HCT116 (cell line): ENCODE measurements around the gene UNC5C. TPM values are rescaled to one million over a fixed set of nuclear protein-coding genes. Genes with fewer than 3 reads are reported as not detected.

ENCODE experiments used
- ATAC-seq: fragments of 200-7000 bp; cut with Tn5 transposase; 2 replicates; pipeline ENCODE4 v1.9.1; 2020; ENCODE audit warnings: mild to moderate bottlenecking, moderate library complexity
- BruUV-seq: library from RNA; stranded (reverse); fragments of 400-500 nt; replicated peaks from 2 replicates; lab custom pipeline; 2021; lab: Mats Ljungman, UMichigan
- CTCF ChIA-PET: fragments of 300-600 bp; sonication (Branson Sonifier 250); formaldehyde crosslinking; loops from one replicate; lab custom pipeline; 2021; ENCODE audit warnings: antibody characterized with exemption; lab: Charles Lee
- POLR2A ChIA-PET: fragments of 300-600, 350-600 bp; sonication (Branson Sonifier 250); formaldehyde crosslinking; loops from one replicate; lab custom pipeline; 2021; ENCODE audit warnings: antibody characterized with exemption; lab: Charles Lee
- RAD21 ChIA-PET, 2 experiments: fragments of 300-600 bp; sonication (Branson Sonifier 250); formaldehyde crosslinking; loops; one replicate each; lab custom pipeline; 2023; ENCODE audit warnings: low total read pairs in 2 of 2; ENCODE audit not compliant: uncharacterized antibody in 2 of 2, unreplicated experiment in 2 of 2, low non-redundant PET in 1 of 2; lab: Charles Lee
- DNase-seq: peaks from one replicate; pipeline ENCODE4 v3.0.0-alpha.2; 2010; ENCODE audit warnings: low read depth, low spot score
- H2AFZ ChIP-seq: fragments of 200-600 bp; shearing (Covaris generic), sonication (generic); 2 replicates; pipeline ENCODE4 v1.6.1; 2017; ENCODE audit warnings: low read depth, mixed run types, mixed read lengths, antibody characterized with exemption, low read length; ENCODE audit not compliant: poor library complexity, severe bottlenecking
- H3K27ac ChIP-seq: 2 replicates; pipeline ENCODE4 v1.5.1; 2012; ENCODE audit warnings: low read depth, low read length
- H3K27me3 ChIP-seq: fragments of 200-600 bp; sonication (generic); 2 replicates; pipeline ENCODE4 v1.6.1; 2016; ENCODE audit warnings: mixed run types, low read length, mixed read lengths; ENCODE audit not compliant: insufficient read depth
- H3K36me3 ChIP-seq, 2 experiments: fragments of 200-500 bp in 1 of 2; fragments of 200-600 bp in 1 of 2; sonication (Bioruptor generic) in 1 of 2; sonication (generic) in 1 of 2; 2 replicates each; pipeline versions ENCODE4 v1.5.1 to v1.6.1; 2014 to 2016; ENCODE audit warnings: low read length in 2 of 2, inconsistent platforms in 1 of 2, mixed read lengths in 1 of 2, mixed run types in 1 of 2; ENCODE audit not compliant: insufficient read depth in 2 of 2, control insufficient read depth in 1 of 2
- H3K4me1 ChIP-seq, 2 experiments: fragments of 200-600 bp in 1 of 2; sonication (generic) in 1 of 2; 2 replicates each; pipeline versions ENCODE4 v1.5.1 to v1.6.1; 2012 to 2017; ENCODE audit warnings: low read length in 2 of 2, inconsistent platforms in 1 of 2, mild to moderate bottlenecking in 1 of 2, mixed read lengths in 1 of 2, mixed run types in 1 of 2, moderate library complexity in 1 of 2; ENCODE audit not compliant: insufficient read depth in 2 of 2, control insufficient read depth in 1 of 2
- H3K4me2 ChIP-seq: fragments of 200-600 bp; sonication (generic); 2 replicates; pipeline ENCODE4 v1.6.1; 2017; ENCODE audit warnings: mixed run types, low read length, mixed read lengths
- H3K4me3 ChIP-seq, 2 experiments: fragments of 200-600 bp in 1 of 2; sonication (generic) in 1 of 2; replicated peaks in 1 of 2; 2 replicates each; pipeline ENCODE4 v1.5.1; 2011 to 2016; ENCODE audit warnings: low read length in 2 of 2, control low read depth in 1 of 2, low read depth in 1 of 2, mild to moderate bottlenecking in 1 of 2, mixed read lengths in 1 of 2, mixed run types in 1 of 2
- H3K79me2 ChIP-seq: fragments of 200-600 bp; sonication (generic); 2 replicates; pipeline ENCODE4 v1.6.1; 2017; ENCODE audit warnings: mild to moderate bottlenecking, mixed run types, low read length, moderate library complexity, mixed read lengths; ENCODE audit not compliant: insufficient read depth
- H3K9ac ChIP-seq: fragments of 200-600 bp; sonication (generic); 2 replicates; pipeline ENCODE4 v1.6.1; 2016; ENCODE audit warnings: low read length, mixed read lengths
- H3K9me2 ChIP-seq: fragments of 200-600 bp; sonication (generic), shearing (Covaris generic); 2 replicates; pipeline ENCODE4 v1.6.1; 2017; ENCODE audit warnings: mixed run types, mild to moderate bottlenecking, moderate library complexity; ENCODE audit not compliant: insufficient read depth
- H3K9me3 ChIP-seq, 2 experiments: fragments of 200-500 bp in 1 of 2; fragments of 200-600 bp in 1 of 2; sonication (Bioruptor generic) in 1 of 2; sonication (generic) in 1 of 2; 2 replicates each; pipeline ENCODE4 v1.6.1; 2014 to 2017; ENCODE audit warnings: low read length in 2 of 2, mixed read lengths in 2 of 2, inconsistent platforms in 1 of 2, low read depth in 1 of 2, mild to moderate bottlenecking in 1 of 2, mixed run types in 1 of 2, moderate library complexity in 1 of 2; ENCODE audit not compliant: control insufficient read depth in 1 of 2, insufficient read depth in 1 of 2
- H4K20me1 ChIP-seq: fragments of 200-600 bp; sonication (generic), shearing (Covaris generic); 2 replicates; pipeline ENCODE4 v1.6.1; 2017; ENCODE audit warnings: mixed run types, mild to moderate bottlenecking, moderate library complexity; ENCODE audit not compliant: insufficient read depth
- CBX3 ChIP-seq: IDR thresholded peaks from 2 replicates; pipeline ENCODE4 v1.6.1; 2012; ENCODE audit warnings: low read depth
- EGR1 ChIP-seq: IDR thresholded peaks from 2 replicates; pipeline ENCODE4 v1.6.1; 2012; ENCODE audit warnings: low read depth
- EZH2 ChIP-seq: fragments of 200-600 bp; sonication (generic); IDR thresholded peaks from 2 replicates; pipeline ENCODE4 v1.6.1; 2017; ENCODE audit warnings: antibody characterized with exemption, mixed run types
- FOSL1 ChIP-seq: IDR thresholded peaks from 2 replicates; pipeline ENCODE4 v1.6.1; 2012; ENCODE audit warnings: low read depth
- MAX ChIP-seq: IDR thresholded peaks from 2 replicates; pipeline ENCODE4 v1.6.1; 2012
- POLR2AphosphoS5 ChIP-seq: IDR thresholded peaks from 2 replicates; pipeline ENCODE4 v1.6.1; 2011; ENCODE audit warnings: mild to moderate bottlenecking, low read depth, low read length, moderate library complexity
- RAD21 ChIP-seq: IDR thresholded peaks from 2 replicates; pipeline ENCODE4 v1.6.1; 2012; ENCODE audit warnings: low read depth, mild to moderate bottlenecking
- SIN3A ChIP-seq: IDR thresholded peaks from 2 replicates; pipeline ENCODE4 v1.6.1; 2012; ENCODE audit warnings: low read depth
- SRF ChIP-seq: IDR thresholded peaks from 2 replicates; pipeline ENCODE4 v1.6.1; 2012; ENCODE audit warnings: low read depth
- TCF7L2 ChIP-seq: IDR thresholded peaks from 2 replicates; pipeline ENCODE4 v1.7.0; 2011; ENCODE audit warnings: borderline replicate concordance, inconsistent platforms; ENCODE audit not compliant: insufficient read depth, insufficient read length; ENCODE audit errors: extremely low read depth
- YY1 ChIP-seq: IDR thresholded peaks from 2 replicates; pipeline ENCODE4 v1.6.1; 2011; ENCODE audit warnings: low read length, low read depth, moderate library complexity, mild to moderate bottlenecking; ENCODE audit not compliant: insufficient replicate concordance; ENCODE audit errors: extremely low read depth
- ZFX ChIP-seq: fragments of 450-650 bp; IDR thresholded peaks from 2 replicates; pipeline ENCODE4 v1.6.1; 2017
- ZNF274 ChIP-seq: fragments of 200-500 bp; sonication (Bioruptor generic); IDR thresholded peaks from 2 replicates; pipeline ENCODE4 v1.6.1; 2014; ENCODE audit warnings: mild to moderate bottlenecking, low read depth, low read length, inconsistent platforms
- intact Hi-C: fragments of 100-400 bp; cut with micrococcal nuclease; formaldehyde crosslinking; loops from 2 replicates; pipeline ENCODE4 v1.10.0; 2022
- total RNA-seq: library from RNA; stranded (reverse); gene quantifications from one replicate; pipeline ENCODE4 v1.2.1, GENCODE V29; 2021; ENCODE audit not compliant: unreplicated experiment
- TF ChIP-seq, protein P1 (sequence below): IDR thresholded peaks from 2 replicates; pipeline ENCODE4 v1.6.1; 2011; ENCODE audit warnings: mild to moderate bottlenecking, low read length, moderate library complexity; ENCODE audit not compliant: insufficient replicate concordance; ENCODE audit errors: extremely low read depth
- TF ChIP-seq, protein P2 (sequence below): IDR thresholded peaks from 2 replicates; pipeline ENCODE4 v1.6.1; 2012; ENCODE audit warnings: low read depth
- TF ChIP-seq, protein P3 (sequence below): IDR thresholded peaks from 2 replicates; pipeline ENCODE4 v1.6.1; 2012

The UNC5C gene
- total RNA-seq, 1 experiment from 2014 or later: not detected

GRCh38 chr4:95159384-95159783, 389.4 kb downstream of the UNC5C start:
- intact Hi-C loops: no loop called here
- Histone ChIP-seq H3K79me2 (no peaks in the 10 kb centered on the region), H3K4me1 (no peaks in the 10 kb centered on the region), H3K36me3 (no peaks in the 10 kb centered on the region), H4K20me1 (no peaks in the 10 kb centered on the region), H3K27me3 (no peaks in the 10 kb centered on the region), H3K9ac (no peak overlapping the region), H3K4me2 (no peak overlapping the region), H2AFZ (no peak overlapping the region), H3K4me3 (no peak overlapping the region), H3K9me3 (no peaks in the 10 kb centered on the region), H3K9me2 (no peaks in the 10 kb centered on the region), H3K27ac (no peak overlapping the region)
- BruUV-seq: no TSS peak
- RAD21 ChIA-PET: no interaction called here
- TF ChIP-seq ZNF274 (no peak), RAD21 (no peak), TCF7L2 (no peak), SIN3A (no peak), ZFX (no peak), SRF (no peak), MAX (no peak), FOSL1 (no peak), YY1 (no peak), CBX3 (no peak), POLR2AphosphoS5 (no peak), EZH2 (no peak), EGR1 (no peak)
- TF ChIP-seq, protein P1, sequence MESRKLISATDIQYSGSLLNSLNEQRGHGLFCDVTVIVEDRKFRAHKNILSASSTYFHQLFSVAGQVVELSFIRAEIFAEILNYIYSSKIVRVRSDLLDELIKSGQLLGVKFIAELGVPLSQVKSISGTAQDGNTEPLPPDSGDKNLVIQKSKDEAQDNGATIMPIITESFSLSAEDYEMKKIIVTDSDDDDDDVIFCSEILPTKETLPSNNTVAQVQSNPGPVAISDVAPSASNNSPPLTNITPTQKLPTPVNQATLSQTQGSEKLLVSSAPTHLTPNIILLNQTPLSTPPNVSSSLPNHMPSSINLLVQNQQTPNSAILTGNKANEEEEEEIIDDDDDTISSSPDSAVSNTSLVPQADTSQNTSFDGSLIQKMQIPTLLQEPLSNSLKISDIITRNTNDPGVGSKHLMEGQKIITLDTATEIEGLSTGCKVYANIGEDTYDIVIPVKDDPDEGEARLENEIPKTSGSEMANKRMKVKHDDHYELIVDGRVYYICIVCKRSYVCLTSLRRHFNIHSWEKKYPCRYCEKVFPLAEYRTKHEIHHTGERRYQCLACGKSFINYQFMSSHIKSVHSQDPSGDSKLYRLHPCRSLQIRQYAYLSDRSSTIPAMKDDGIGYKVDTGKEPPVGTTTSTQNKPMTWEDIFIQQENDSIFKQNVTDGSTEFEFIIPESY: no peak
- TF ChIP-seq, protein P2, sequence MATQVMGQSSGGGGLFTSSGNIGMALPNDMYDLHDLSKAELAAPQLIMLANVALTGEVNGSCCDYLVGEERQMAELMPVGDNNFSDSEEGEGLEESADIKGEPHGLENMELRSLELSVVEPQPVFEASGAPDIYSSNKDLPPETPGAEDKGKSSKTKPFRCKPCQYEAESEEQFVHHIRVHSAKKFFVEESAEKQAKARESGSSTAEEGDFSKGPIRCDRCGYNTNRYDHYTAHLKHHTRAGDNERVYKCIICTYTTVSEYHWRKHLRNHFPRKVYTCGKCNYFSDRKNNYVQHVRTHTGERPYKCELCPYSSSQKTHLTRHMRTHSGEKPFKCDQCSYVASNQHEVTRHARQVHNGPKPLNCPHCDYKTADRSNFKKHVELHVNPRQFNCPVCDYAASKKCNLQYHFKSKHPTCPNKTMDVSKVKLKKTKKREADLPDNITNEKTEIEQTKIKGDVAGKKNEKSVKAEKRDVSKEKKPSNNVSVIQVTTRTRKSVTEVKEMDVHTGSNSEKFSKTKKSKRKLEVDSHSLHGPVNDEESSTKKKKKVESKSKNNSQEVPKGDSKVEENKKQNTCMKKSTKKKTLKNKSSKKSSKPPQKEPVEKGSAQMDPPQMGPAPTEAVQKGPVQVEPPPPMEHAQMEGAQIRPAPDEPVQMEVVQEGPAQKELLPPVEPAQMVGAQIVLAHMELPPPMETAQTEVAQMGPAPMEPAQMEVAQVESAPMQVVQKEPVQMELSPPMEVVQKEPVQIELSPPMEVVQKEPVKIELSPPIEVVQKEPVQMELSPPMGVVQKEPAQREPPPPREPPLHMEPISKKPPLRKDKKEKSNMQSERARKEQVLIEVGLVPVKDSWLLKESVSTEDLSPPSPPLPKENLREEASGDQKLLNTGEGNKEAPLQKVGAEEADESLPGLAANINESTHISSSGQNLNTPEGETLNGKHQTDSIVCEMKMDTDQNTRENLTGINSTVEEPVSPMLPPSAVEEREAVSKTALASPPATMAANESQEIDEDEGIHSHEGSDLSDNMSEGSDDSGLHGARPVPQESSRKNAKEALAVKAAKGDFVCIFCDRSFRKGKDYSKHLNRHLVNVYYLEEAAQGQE: no peak
- TF ChIP-seq, protein P3, sequence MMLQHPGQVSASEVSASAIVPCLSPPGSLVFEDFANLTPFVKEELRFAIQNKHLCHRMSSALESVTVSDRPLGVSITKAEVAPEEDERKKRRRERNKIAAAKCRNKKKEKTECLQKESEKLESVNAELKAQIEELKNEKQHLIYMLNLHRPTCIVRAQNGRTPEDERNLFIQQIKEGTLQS: no peak
- CTCF ChIA-PET: no interaction called here
- POLR2A ChIA-PET: no interaction called here
- DNase-seq (no peak), ATAC-seq (no peak)
